ENCODE results near the gene KLHDC10.
"Not testable (repeated sequence)": the region's sequence is repeated elsewhere in the genome, so short reads cannot be mapped to it uniquely, and the experiment has no call there.

Gene KLHDC10

DNA sequence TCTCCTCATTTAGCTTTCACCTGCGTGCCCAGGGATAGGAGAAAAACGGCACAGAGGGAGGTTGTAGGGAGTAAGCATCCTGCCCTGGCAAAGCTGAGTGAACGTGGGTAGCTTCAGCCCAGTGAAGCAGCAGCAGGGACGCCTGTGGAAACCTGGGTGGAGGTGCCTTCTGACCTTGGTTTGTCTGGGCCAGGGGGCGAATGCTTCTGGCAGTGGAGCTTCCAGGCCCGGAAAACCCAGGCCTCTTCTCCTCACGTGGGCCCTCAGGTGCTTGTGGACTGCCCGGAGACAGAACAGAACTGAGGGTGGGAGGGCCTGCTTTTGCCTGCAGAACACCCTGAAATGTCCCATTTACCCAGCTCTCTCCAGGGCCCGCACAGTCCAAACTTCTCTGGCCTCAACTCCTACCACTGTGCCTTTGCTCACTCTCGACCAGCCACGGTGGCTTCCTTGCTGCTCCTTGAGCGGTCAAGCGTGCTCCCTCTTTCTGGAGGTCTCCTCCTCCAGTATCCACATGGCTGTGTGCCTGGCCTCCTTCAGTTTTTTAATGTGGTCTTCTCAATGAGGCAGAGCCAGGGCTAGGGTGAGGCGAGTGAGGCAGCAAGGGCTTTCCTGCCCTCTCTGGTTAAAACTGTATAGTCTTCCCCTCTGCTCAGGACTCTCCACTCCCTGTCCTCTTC is 72.5 kb downstream of the KLHDC10 start:
- DNase-seq, result no peak

DNA sequence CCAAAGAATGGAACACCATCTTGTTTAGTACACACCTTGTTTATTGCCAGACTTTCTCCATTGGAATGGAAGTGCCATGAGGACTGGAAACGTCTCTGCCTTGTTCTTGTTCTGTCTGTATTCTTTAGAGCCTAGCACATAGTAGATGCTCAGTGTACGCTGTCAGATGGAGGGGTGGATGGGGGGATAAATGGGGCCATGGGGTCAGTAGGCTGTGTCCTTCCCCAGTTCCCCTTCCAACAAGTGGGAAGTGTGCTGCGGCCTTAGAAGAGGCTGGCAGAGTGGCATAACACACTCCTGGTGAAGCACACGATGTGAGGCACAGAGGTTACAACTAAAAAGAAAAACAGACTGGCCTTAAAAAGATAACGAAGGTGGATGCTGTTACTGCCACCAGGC is 73.0 kb downstream of the KLHDC10 start:
- no peak for DNase-seq

DNA sequence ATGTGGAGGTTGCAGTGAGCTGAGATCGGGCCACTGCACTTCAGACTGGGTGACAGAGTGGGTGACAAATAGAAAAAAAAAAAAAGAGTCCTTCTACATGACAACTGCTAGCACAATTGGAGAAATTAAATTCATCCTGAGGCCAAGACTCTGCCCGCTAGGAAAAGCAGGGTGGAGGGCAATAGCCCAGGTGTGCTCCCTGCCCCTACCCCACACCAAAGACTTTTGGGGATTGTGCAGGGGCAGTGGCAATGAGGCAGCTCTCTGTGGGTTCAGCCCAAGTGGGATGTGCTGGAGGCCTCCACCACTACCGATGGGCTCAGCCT is 73.6 kb downstream of the KLHDC10 start:
- no peak for DNase-seq

DNA sequence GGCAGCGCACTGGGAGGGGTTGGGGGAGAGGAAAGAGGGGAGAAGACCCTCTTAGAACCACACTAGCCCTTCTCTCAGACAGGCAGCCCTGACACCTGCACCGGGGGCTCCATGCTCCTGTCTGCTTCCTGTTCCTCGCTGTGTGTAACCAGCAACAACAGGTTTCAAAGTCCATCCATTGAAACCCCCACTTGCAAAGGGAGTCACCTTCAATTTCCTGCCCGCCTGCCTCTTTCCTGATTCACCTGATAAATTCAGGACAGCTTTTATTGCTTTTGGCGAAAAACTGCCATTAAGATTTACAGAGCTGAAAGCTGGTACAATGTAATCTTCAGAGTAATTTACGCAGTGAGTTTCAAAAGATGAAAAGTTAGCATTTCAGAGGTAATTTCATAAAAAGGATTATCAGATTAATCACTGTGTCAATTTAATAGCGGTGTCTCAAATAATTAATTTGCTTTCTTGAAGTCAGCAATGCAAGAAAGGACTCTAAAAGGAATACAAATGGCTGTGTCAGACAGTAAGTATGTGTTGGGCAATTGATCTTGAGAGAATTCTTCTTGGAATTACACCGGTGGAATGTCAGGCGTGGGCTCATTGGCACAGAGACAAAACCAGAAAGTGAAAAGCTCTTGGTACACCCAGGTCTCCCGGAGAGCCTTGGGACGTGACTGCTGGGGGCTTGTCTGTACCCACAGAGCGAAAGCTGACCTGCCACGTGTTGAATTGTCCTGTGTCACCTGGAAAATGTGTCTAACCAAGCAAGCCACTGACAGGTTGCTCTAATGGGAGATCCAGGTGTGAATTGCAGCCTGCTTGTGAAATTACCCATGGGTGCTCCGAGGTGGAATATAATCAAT is 74.2 kb downstream of the KLHDC10 start:
- peak; percentile 55 for DNase-seq

DNA sequence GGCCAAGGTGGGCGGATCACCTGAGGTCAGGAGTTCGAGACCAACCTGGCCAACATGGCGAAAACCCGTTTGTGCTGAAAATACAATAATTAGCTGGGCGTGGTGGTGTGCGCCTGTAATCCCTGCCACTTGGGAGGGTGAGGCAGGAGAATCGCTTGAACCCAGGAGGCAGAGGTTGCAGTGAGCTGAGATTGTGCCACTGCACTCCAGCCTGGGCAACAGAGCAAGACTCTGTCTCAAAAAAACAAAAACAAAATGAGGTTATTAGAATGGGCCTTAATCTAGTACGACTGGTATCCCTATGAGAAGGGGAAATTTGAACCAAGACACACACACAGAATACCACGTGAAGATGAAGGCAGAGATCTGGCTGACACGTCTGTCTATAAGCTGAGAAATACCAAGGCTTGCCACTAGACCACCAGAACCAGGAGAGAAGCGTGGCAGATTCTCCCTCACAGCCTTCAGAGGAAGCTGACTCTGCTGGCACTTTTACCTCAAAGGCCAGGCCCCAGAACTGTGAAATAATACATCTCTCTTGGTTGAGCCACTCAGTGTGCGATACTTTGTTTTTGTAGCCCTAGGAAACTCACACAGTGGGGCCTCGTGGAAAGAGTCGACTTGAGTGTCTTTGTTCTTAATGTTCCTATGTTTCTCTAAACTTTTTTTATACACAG is 75.2 kb downstream of the KLHDC10 start:
- no peak for DNase-seq

DNA sequence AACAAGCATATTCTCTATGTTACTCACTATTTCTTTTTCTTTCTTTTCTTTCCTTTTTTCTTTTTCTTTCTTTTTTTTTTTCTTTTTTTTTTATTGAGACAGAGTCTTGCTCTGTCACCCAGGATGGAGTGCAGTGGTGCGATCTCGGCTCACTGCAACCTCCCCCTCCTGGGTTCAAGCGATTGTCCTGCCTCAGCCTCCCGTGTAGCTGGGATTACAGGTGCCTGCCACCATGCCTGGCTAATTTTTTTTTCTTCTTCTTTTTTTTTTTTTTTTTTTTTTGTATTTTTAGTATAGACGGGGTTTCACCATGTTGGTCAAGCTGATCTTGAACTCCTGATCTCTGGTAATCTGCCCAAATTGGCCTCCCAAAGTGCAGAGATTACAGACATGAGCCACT is 75.8 kb downstream of the KLHDC10 start:
- not testable (repeated sequence) for DNase-seq

DNA sequence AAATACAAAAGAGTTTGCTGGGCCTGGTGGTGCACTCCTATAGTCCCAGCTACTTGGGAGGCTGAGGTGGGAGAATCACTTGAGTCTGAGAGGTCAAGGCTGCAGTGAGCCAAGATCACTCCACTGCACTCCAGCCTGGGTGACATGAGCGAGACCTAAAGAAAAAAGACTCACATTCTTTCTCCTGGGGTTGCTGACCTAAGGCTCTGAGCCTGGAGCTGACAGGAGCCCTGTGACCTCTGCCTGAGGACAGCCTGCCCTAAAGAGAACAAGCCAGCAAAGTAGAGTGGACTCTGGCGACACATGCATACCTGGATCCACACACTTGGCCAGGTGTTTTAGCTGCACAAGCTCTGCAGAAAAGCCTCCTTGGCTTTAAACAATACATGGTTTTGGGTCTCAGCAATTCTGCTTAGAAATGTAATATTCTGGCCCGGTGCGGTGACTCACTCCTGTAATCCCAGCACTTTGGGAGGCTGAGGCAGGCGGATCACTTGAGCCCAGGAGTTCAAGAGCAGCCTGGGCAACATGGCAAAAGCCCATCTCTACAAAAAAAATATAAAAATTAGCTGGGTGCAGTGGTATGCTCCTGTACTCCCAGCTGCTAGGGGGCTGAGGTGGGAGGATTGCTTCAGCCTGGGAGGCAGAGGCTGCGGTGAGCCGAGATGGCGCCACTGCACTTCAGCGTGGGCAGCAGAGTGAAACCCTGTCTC is 76.5 kb downstream of the KLHDC10 start:
- DNase-seq, result no peak

DNA sequence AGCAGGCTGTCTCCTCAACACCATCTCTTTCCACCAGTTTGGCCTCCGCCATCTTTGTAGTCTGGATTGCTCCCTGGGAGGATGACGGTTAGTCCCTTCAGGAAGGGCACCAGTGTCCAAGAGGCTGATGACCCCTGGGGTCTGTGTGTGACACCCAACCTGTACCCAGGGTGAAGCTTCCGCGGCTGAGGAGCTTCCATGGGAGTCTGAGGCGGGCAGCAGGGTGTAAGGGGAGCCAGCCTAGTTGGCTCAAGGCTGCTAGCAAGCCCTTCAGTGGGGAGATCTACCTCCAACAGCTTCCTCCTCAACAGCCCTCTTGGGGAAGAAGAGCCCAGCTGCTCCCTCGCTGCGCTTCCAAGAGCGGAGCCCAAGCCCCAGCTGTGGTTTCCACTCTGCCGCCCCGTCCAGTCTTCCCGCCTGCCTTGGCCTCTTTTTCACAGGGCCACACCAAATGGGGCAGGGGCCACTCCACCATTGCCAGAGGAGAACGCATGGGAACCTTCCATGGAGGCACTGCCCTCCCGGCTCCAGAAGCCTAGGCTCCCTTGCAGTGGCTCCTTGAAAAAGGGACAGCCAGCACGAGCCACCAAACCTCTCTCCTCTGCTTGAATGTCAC is 77.5 kb downstream of the KLHDC10 start:
- DNase-seq, result no peak

DNA sequence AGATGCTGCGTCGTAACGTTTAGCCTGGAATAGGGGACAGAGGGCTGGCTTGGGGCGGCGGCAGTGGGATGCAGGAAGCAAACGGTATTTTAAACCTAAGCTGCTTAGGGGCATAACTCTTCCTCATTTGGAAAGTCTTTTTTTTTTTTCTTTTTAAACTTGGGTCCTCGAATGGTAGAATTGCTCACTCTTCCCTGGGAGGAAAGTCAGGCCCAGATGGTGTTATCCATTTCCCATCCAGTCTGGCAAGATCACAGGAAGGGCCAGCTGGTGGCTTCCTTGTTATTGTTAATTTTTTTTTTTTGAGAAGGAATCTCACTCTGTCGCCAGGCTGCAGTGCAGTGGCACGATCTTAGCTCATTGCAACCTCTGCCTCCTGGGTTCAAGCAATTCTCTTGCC is 78.2 kb downstream of the KLHDC10 start:
- DNase-seq, result no peak

DNA sequence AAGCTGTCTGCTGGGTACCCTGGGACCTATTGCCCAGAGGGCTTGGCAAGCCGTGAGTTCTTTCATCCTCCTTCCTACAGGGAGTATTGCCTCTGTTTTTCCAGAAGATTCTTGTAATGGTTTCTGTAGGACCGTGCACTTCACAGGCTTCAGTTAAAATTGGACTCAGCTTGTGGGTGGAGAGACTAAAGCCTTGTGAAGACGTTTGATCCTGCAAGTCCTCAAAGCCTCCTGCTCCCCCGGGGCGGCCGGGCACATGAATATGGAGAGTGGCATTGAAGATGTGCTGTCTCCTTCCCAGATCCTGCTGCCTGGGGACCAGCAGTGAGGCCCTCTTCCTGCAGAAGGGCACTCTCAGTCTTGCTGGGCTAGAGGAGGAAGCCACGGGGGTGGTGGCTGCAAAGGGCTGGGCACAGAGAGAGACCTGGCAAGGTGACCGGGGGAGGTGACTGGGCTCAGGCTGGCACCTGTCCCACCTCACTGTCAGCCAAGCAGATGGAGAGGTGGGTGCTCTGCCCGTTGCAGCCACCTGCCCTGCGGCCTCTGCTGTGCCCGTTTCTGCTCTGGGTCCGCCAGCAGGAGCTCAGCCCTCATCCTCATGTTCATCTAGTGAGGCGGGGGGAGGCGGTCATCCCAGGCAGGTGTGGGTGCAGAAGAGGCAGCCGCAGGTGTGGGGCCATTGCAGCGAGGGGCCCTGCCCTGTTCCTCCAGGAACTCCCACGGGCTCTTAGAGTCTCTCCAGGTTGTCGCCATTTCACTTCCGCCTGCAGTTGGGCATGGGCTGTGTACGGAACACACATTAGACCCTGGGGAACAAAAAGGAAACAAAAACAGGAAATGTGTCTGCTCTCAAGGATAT is 79.2 kb downstream of the KLHDC10 start:
- DNase-seq, result no peak

DNA sequence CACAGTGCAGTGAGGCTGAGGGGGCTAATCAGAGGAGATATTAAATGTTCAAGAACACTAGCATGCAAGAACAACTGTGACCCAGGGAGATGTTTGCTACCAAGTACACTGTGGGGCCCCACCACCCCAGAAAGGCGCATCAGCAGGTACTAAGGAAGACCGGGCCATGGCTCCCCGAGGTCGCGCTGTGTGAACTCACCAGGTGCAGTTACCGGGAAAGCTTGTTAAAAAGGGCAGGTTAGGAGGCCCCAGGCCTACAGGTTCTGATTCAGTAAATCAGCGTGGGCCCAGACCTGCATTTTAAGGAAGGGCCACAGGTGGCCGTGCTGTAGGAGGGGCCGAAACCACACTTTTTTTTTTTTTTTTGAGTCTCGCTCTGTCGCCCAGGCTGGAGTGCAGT is 80.3 kb downstream of the KLHDC10 start:
- DNase-seq, result no peak

DNA sequence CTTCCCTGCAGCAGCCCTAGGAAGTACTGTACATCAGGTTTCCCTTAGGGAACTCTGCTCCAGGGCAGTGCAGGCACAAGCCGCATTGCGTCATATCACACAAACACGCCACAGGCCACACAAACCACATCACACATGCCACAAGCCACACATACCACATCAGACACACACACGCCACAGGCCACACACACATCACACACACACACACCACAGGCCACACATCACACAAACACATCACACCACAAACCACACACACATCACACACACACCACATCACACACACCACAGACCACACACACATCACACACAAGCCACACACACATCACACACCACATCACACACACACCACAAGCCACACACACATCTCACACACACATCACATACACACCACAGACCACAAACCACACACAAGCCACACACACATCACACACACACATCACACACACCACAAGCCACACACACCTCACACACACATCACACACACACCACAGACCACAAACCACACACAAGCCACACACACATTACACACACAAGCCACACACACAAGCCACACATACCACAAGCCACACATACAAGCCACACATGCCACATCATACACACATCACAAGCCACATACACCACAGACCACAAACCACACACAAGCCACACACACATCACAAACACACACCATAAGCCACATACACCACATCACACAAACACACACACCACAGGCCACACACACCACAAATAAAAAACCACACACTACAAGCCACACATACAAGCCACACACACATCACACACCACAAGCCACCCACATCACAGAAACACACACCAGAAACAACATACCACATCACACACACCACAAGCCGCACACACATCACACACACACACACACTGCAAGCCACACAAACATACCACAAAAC is 81.5 kb downstream of the KLHDC10 start:
- no peak for DNase-seq

DNA sequence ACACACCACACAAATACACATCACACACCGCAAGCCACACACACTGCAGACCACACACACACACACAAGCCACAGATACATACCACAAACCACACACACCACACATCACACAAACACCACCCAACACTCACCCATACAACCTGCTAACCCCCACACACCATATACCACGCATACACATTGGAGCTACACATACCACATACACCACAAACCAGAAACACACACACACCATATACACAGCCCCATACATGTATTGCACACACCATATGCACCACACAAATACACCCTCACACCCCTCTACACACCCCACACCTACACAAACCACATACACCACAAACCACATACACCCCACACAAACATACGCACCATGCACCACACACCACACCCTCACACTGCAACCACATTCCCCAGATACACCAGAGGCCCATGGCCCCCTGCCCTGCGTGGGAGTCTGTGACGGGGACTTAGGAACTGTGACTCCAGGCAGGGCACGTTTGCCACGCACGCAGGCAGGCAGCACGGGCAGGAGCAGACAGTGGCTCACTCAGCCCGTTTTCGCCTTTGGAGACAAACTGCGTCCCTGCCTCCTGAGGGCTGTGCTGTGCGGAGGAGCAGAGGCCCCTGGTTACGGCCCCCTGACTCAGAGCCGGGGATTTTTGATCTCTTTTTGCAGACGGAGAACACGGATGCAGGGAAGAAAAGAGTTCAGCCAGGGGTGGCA is 82.3 kb downstream of the KLHDC10 start:
- no peak for DNase-seq

DNA sequence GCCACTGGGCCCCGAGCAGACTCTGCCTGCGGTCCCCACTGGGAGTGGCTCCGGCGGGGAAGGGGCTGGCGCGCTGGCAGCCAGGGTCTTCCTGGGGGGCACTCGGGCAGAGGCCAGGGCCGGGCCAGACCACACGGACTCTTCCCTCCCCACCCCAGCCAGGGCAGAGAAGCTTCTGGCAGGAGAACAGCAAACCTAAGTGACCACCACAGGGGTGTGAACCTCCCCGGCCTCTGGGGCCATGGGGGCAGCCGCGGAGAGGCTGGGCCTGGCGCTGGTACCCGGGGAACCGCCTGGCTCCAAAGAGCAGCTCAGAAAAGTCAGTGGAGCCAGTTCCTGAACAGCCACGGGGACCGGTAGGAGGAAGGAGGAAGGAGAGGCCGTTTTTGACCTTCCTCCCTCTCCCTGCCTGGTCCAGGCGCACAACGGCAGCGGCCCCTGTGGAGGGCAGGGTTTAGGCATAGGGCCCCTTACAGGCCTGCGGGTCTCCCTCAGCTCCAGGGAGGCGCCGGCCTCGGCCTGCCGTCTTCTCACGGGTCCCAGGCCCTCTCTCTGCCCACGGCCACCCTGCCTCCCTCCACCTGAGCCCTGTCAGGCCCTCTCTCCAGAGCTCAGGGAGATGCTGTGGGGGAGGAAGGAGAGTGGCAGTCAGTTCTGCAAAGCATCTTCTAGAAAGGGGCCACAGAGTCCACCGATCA is 83.0 kb downstream of the KLHDC10 start:
- no peak for DNase-seq

DNA sequence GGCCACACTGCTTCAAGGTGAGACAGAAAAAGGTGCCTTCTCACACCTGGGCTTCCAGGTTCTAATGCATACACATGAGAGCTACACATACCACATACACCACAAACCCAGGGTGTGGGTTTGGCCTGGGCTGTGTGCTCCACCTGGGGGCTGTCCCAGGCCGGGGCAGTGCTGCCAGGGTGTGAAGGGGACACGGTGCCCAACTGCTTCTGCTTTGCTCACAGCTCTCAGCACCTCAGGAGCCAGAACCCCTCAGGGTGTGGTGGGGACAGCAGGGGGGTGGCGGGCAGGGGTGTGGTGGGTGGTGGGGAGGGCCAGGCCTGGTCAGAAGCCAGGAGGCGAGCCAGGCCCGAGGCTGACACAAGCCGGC is 83.8 kb downstream of the KLHDC10 start:
- no peak for DNase-seq

DNA sequence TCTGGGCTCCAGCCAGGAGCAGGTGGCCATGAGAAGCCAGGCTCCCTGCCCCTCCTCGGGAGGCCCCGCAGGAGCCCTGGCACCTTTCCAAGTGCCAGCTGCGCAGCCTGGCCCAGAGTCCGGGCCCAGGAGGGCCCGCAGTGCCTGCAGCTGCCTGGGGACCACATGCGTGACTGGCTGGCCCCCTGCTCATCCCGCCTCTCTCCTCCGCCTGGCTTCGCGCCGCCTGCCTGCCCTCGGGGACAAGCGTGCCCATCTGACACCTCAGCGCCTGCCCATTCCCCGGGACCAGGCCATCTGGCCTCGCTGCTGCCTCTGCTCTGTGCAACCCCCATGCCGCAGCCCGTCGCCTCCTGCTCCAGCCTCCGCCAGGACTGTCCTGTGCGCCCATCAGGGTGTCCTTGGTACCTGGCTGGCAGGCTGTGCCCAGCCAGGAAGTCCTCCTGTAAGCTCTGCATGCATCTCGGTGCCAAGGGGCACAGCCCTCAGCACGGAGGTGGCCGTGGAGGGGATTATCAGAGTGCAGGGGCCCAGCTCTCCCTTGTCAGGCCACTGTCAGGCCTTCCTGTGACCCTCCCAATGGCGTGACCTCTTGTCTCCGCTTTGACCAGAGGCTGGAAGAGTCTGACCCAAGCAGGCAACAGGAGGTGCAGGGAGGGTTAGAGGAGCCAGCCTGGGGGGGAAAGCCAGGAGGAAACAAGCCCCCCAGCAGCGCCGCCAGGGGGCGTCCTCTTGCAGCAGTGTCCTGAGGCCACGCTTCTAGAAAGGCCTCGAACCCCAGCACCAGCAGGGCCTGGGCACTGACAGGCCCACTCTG is 84.4 kb downstream of the KLHDC10 start:
- no peak for DNase-seq

DNA sequence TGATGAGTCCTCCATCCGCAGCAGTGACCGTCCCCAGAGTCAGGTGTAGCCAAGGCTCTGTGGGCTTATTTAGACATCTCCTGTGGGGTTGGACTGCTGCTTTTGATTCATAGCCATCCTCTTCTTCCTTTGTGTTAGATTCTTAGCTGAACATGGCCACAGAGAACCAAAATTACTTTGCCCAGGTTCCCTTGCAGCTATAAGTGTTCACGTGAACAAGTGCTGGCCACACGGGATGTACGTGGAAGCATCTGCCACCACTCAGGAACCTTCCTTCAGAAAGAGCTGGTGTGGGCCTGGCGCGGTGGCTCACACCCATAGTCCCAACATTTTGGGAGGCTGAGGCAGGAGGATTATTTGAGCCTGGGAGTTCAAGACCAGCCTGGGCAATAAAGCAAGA is 85.8 kb downstream of the KLHDC10 start:
- no peak for DNase-seq

DNA sequence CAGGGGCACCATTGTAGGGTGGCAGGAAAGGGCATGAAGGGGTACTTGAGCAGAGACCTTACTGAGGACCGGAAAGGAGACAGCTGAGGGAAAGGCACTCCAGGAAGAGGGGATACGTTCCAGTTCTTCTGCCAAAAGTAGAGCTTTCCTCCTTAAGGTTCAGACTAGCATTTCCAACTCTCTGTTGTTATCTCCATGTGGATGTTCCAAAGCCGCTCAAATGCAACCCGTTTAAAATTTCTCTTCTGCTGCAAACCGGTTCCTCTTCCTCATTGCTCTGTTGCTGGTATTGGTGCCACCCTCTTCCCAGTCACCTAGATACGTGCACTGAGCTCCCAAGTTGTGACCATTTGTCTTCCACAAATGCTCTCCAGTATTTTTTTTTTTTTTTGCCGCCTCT is 87.4 kb downstream of the KLHDC10 start:
- no peak for DNase-seq

DNA sequence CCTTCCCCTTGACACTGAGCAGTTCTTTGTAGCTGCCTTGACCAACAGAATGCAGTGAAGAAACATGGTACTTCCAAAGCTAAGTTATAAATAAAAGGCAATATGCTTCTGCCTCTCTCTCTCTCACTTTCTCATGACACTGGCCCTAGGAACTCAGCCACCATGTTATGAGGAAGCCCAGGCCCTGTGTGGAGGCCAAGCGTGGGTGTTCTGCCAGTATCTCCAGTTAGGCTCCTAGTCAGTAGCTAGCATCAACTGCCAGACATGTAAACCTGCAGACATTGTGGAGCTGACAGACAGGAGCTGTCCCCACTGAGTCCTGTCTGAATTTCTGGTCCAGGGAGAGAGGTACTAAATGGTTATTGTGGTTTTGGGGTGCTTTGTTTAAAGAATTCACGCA is 89.7 kb downstream of the KLHDC10 start:
- no peak for DNase-seq
